Epithelial cell of alveolus of lung (primary cell): ENCODE measurements around the gene HES3. TPM values are rescaled to one million over a fixed set of nuclear protein-coding genes. Genes with fewer than 3 reads are reported as not detected.

ENCODE experiments used
- total RNA-seq: library from RNA; depleted of rRNA; stranded (reverse); fragments of >200 nt; gene quantifications from 2 replicates; pipeline ENCODE4 v1.2.1, GENCODE V29; 2015

HES3 gene
- total RNA-seq = not detected in 2 replicates

DNA sequence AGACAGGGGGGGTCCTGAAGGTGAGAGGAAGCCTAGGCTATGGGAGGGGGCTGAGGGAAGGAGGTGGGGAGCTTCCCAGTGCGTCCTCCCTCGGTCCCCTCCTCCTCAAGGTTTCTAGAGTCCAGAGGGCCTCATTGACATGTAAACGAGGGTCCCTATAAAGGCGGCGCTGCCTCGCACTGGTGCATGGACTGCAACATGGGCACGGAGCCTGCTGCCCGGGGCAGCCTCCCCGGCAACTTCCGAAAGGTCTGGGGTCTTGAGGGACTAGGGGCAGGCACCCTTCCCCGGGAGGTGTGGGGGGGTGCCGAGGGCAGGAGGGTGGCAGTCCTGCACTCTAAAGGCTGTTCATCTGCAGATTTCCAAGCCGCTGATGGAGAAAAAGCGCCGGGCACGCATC, at the start of gene HES3:
TSS of gene HES3 (plus strand) at position 187 of the 400 bp plus-strand sequence. CDS start at position 374, 187 bp downstream.

GRCh38 chr1:6199298-6200187, 44.4 kb upstream of the HES3 start, which contains the start of gene RPL22:
RPL22 (minus strand) TSS chr1:6199595; CDS start chr1:6199573, 22 bp downstream.

GRCh38 chr1:6205849-6206519, 38.0 kb upstream of the HES3 start, which contains the start of gene RNF207:
RNF207 (plus strand) TSS chr1:6206119; CDS start chr1:6206536, 417 bp downstream.

DNA sequence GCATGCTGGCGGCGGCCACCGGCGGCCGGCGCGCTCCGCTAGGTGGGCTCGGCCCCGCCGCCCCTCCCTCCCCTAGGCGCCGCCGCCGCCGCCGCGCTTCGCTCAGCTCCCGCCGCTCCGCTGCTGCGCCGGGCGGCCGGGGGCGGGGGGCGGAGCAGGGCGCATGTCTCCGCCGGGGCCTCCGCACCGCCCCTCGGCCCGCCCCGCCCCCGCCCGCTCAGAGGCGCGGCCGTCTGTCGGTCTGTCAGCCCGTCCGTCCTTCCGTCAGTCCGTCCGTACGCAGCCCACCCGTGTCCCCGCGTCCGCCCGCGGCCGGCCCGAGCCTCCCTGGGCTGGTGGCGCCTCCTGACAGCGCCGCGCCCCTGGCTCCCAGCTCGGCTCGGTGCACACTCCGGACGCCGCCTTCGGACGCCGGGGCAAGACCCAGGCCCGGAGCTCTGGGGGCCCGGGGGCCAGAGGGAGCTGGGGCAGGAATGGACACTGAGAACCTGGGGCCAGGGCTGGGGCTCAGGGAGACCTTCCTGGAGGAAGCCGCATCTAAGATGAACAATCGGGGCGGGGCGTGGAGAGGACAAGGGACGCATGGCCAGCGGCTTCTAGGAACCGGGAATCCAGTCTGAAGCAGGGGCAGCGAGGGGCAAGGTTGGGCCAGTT, 17.1 kb downstream of the HES3 start, which contains the start of gene GPR153:
TSS of gene GPR153 (minus strand) at position 138 of the 654 bp plus-strand sequence. CDS start 6,193 bp downstream, outside the sequence.

Other genes starting within 250 kb of the HES3 start
- 1.9 and 6.1 TPM in 2 replicates for gene KCNAB2, start 198.3 kb upstream of the HES3 start, total RNA-seq
- under 0.01 and 0.24 TPM in 2 replicates for gene CHD5, start 63.9 kb upstream of the HES3 start, total RNA-seq
- gene RPL22, start 44.6 kb upstream of the HES3 start, total RNA-seq = 143 and 226 TPM in 2 replicates
- 10.3 and 23.4 TPM in 2 replicates for gene RNF207, start 38.1 kb upstream of the HES3 start, total RNA-seq
- 42.0 and 58.6 TPM in 2 replicates for gene ICMT, start 8.2 kb upstream of the HES3 start, total RNA-seq
- gene GPR153, start 16.9 kb downstream of the HES3 start, total RNA-seq = 5.4 and 6.6 TPM in 2 replicates
- gene ACOT7, start 149.6 kb downstream of the HES3 start, total RNA-seq = 36.4 and 66.1 TPM in 2 replicates
- gene HES2, start 175.7 kb downstream of the HES3 start, total RNA-seq = 0.08 and 5.0 TPM in 2 replicates
- gene ESPN, start 180.6 kb downstream of the HES3 start, total RNA-seq = 0.13 TPM in 1 of 2 replicates, not detected in the other
- 0.26 and 7.8 TPM in 2 replicates for gene TNFRSF25, start 222.0 kb downstream of the HES3 start, total RNA-seq
- gene PLEKHG5, start 247.5 kb downstream of the HES3 start, total RNA-seq = 5.3 and 15.7 TPM in 2 replicates